A549 (cell line): ENCODE data around the gene MANF. TPM values are rescaled to one million over a fixed set of nuclear protein-coding genes. Genes with fewer than 3 reads are reported as not detected.

ENCODE experiments used
- ATAC-seq, 2 experiments: fragments of 200-7000 bp in 1 of 2; fragments of >200 bp in 1 of 2; cut with Nextera tagmentation in 1 of 2; cut with Tn5 transposase in 1 of 2; 3 replicates each; pipeline versions ENCODE4 v1.8.0 to v1.9.1; 2018 to 2020; ENCODE audit warnings: mild to moderate bottlenecking in 1 of 2, moderate library complexity in 1 of 2
- CTCF ChIA-PET: fragments of 300-600 bp; sonication (Branson Sonifier 250); formaldehyde crosslinking; extraction: SDS; loops from one replicate; lab custom pipeline; 2021; ENCODE audit warnings: antibody characterized with exemption, inconsistent platforms; lab: Yijun Ruan, JAX
- POLR2A ChIA-PET: fragments of 350-600 bp; formaldehyde crosslinking; extraction: SDS; loops from one replicate; lab custom pipeline; 2021; ENCODE audit warnings: antibody characterized with exemption, inconsistent platforms; lab: Yijun Ruan, JAX
- DNase-seq, 2 experiments: peaks; one replicate each; pipeline versions ENCODE4 v3.0.0 to v3.0.0-alpha.2; 2011 to 2016; ENCODE audit warnings: low read depth in 1 of 2, low spot score in 1 of 2
- FAIRE-seq: peaks from 2 replicates; lab custom pipeline; 2011; peaks lifted over from hg19 to GRCh38; lab: Jason Lieb, UNC
- H3K27ac ChIP-seq, 2 experiments: fragments of >200 bp; sonication (Bioruptor Twin); formaldehyde crosslinking; 3 replicates each; pipeline ENCODE4 v1.5.1; 2016 to 2017
- H3K4me1 ChIP-seq: fragments of >200 bp; sonication (Bioruptor Twin); formaldehyde crosslinking; 3 replicates; pipeline ENCODE4 v1.6.1; 2016
- H3K4me2 ChIP-seq: fragments of >200 bp; sonication (Bioruptor Twin); formaldehyde crosslinking; 3 replicates; pipeline ENCODE4 v1.6.1; 2016
- H3K4me3 ChIP-seq: fragments of >200 bp; sonication (Bioruptor Twin); formaldehyde crosslinking; 3 replicates; pipeline ENCODE4 v1.5.1; 2016
- H3K9me3 ChIP-seq: fragments of >200 bp; sonication (Bioruptor Twin); formaldehyde crosslinking; 3 replicates; pipeline ENCODE4 v1.6.1; 2016
- BCL3 ChIP-seq: fragments of >200 bp; sonication (Bioruptor Twin); formaldehyde crosslinking; IDR thresholded peaks from 3 replicates; pipeline ENCODE4 v1.6.1; 2016
- BHLHE40 ChIP-seq: IDR thresholded peaks from 2 replicates; pipeline ENCODE4 v1.6.1; 2012; ENCODE audit warnings: low read depth, low read length, inconsistent platforms
- CBX2 ChIP-seq: fragments of 200-600 bp; sonication (generic); IDR thresholded peaks from 2 replicates; pipeline ENCODE4 v1.6.1; 2016; ENCODE audit warnings: low read depth, mild to moderate bottlenecking, borderline replicate concordance
- CBX8 ChIP-seq: fragments of 200-600 bp; sonication (generic); IDR thresholded peaks from 2 replicates; pipeline ENCODE4 v1.6.1; 2016
- CEBPB ChIP-seq, 2 experiments: fragments of >200 bp in 1 of 2; sonication (Bioruptor Twin) in 1 of 2; formaldehyde crosslinking in 1 of 2; IDR thresholded peaks; 2 replicates each; pipeline ENCODE4 v1.6.1; 2012 to 2016
- GATA3 ChIP-seq: IDR thresholded peaks from 2 replicates; pipeline ENCODE4 v1.6.1; 2012; ENCODE audit warnings: borderline replicate concordance
- HDAC2 ChIP-seq: fragments of 200-600 bp; sonication (generic); IDR thresholded peaks from 2 replicates; pipeline ENCODE4 v1.6.1; 2016
- HES2 ChIP-seq: fragments of >200 bp; sonication (Bioruptor Twin); formaldehyde crosslinking; IDR thresholded peaks from 2 replicates; pipeline ENCODE4 v1.6.1; 2016
- HEYL ChIP-seq: fragments of 250-450 bp; sonication (Bioruptor Pico); IDR thresholded peaks from 2 replicates; pipeline ENCODE4 v1.8.0; 2021; ENCODE audit warnings: mild to moderate bottlenecking, moderate library complexity
- HMGXB4 ChIP-seq: fragments of 250-450 bp; sonication (Bioruptor Pico); IDR thresholded peaks from 2 replicates; pipeline ENCODE4 v1.5.0; 2021; ENCODE audit warnings: mild to moderate bottlenecking, moderate library complexity, borderline replicate concordance
- HOXB5 ChIP-seq: fragments of 250-450 bp; sonication (Bioruptor Pico); IDR thresholded peaks from 2 replicates; pipeline ENCODE4 v1.5.0; 2020; ENCODE audit warnings: mild to moderate bottlenecking, moderate library complexity
- JUN ChIP-seq, 2 experiments: fragments of >200 bp; sonication (Bioruptor Twin); formaldehyde crosslinking; IDR thresholded peaks; 2 replicates in 1 of 2; 3 replicates in 1 of 2; pipeline ENCODE4 v1.6.1; 2016 to 2017
- MAX ChIP-seq: IDR thresholded peaks from 2 replicates; pipeline ENCODE4 v1.6.1; 2012
- NFE2L2 ChIP-seq: fragments of 150-350 bp; conservative IDR thresholded peaks from 2 replicates; pipeline ENCODE4 v1.6.1; 2014; ENCODE audit warnings: low read length
- NR3C1 ChIP-seq: fragments of >200 bp; sonication (Bioruptor Twin); formaldehyde crosslinking; IDR thresholded peaks from 3 replicates; pipeline ENCODE4 v1.6.1; 2017
- PHF8 ChIP-seq: fragments of 200-600 bp; sonication (generic); IDR thresholded peaks from 2 replicates; pipeline ENCODE4 v1.6.1; 2016; ENCODE audit warnings: low read depth, mild to moderate bottlenecking, antibody characterized with exemption, moderate library complexity, borderline replicate concordance
- POLR2A ChIP-seq: IDR thresholded peaks from 2 replicates; pipeline ENCODE4 v1.6.1; 2012; ENCODE audit warnings: mild to moderate bottlenecking, low read length
- RAD21 ChIP-seq, 2 experiments: fragments of >200 bp in 1 of 2; sonication (Bioruptor Twin) in 1 of 2; formaldehyde crosslinking in 1 of 2; IDR thresholded peaks in 1 of 2; conservative IDR thresholded peaks in 1 of 2; 2 replicates in 1 of 2; 3 replicates in 1 of 2; pipeline ENCODE4 v1.6.1; 2012 to 2018; ENCODE audit warnings: inconsistent platforms in 1 of 2
- RARB ChIP-seq: fragments of 250-450 bp; sonication (Bioruptor Pico); IDR thresholded peaks from 2 replicates; pipeline ENCODE4 v1.8.0; 2021; ENCODE audit warnings: mild to moderate bottlenecking, moderate library complexity
- RCOR1 ChIP-seq: fragments of 150-350 bp; IDR thresholded peaks from 2 replicates; pipeline ENCODE4 v1.6.1; 2014; ENCODE audit warnings: antibody characterized with exemption, low read length, low read depth
- REST ChIP-seq: fragments of 200-600 bp; sonication (generic); IDR thresholded peaks from 2 replicates; pipeline ENCODE4 v1.6.1; 2016; ENCODE audit warnings: antibody characterized with exemption, mild to moderate bottlenecking, moderate library complexity
- RNF2 ChIP-seq: fragments of 200-600 bp; sonication (generic); IDR thresholded peaks from 2 replicates; pipeline ENCODE4 v1.6.1; 2016; ENCODE audit warnings: low read depth, mild to moderate bottlenecking, antibody characterized with exemption, moderate library complexity, borderline replicate concordance
- SREBF2 ChIP-seq: fragments of 450-650 bp; IDR thresholded peaks from 2 replicates; pipeline ENCODE4 v1.6.1; 2014; ENCODE audit warnings: mild to moderate bottlenecking, moderate library complexity
- TP53 ChIP-seq: fragments of 250-450 bp; sonication (Bioruptor Pico); IDR thresholded peaks from 2 replicates; pipeline ENCODE4 v1.5.0; 2021; ENCODE audit warnings: mild to moderate bottlenecking, moderate library complexity
- USF2 ChIP-seq: fragments of 450-650 bp; IDR thresholded peaks from 2 replicates; pipeline ENCODE4 v1.6.1; 2014; ENCODE audit warnings: antibody characterized with exemption
- ZFP36 ChIP-seq: fragments of 450-650 bp; IDR thresholded peaks from 2 replicates; pipeline ENCODE4 v1.6.1; 2014; ENCODE audit warnings: borderline replicate concordance; ENCODE audit not compliant: partially characterized antibody
- WGBS: methylation state at CpG from one replicate; pipeline ENCODE4 v1.1.6; 2017; ENCODE audit errors: missing lambda C conversion rate; 5-methylcytosine and 5-hydroxymethylcytosine counted together
- polyA plus RNA-seq, 4 experiments: library from polyadenylated mRNA; depleted of rRNA in 3 of 4; stranded (reverse); fragments of >200 nt; fragmentation: RNase III in 1 of 4; extraction: RNeasy Plus Mini Kit Qiagen cat#74134 plus additional on column Dnase treatment in 1 of 4; gene quantifications; 2 replicates in 3 of 4; 3 replicates in 1 of 4; pipeline ENCODE4 v1.2.3, GENCODE V29; 2011 to 2017

The MANF gene
- polyA plus RNA-seq, 2 of the 4 experiments (the other 2 are of a cell fraction): 67.8 to 84.9 TPM

GRCh38 chr3:51360806-51361205, 24.3 kb upstream of the MANF start:
- Histone ChIP-seq H3K9me3 (no peaks in the 10 kb centered on the region), H3K27ac (no peak overlapping the region), H3K4me2 (no peak overlapping the region), H3K4me3 (no peak overlapping the region)
- FAIRE-seq: no peak
- CTCF ChIA-PET: interaction anchor here (0.9 kb wide), 1 partner anchor 745 kb away, joined by 3 read pairs; no protein-coding TSS in a partner anchor
- no peak for TF ChIP-seq NFE2L2
- no peak for TF ChIP-seq GATA3
- no peak for TF ChIP-seq CEBPB (IDR thresholded peaks at IDR 0.05)
- no peak for TF ChIP-seq BHLHE40
- TF ChIP-seq ZFP36: no peak
- no peak for TF ChIP-seq HES2
- TF ChIP-seq HOXB5 (CRISPR knock-in tag): no peak
- no peak for TF ChIP-seq POLR2A
- no peak for TF ChIP-seq HDAC2
- no peak for TF ChIP-seq REST
- TF ChIP-seq NR3C1: no peak
- no peak for TF ChIP-seq RAD21 (conservative IDR thresholded peaks at IDR 0.05 in 1 of 2, IDR thresholded peaks at IDR 0.05 in 1 of 2)
- TF ChIP-seq, all 56 proteins: peak for 0
- H3K4me1 ChIP-seq: no peaks in the 10 kb centered on the region
- 69% methylated on average over 3 of the region's 3 CpGs for WGBS
- DNase-seq: no peak
- no peak for ATAC-seq
- POLR2A ChIA-PET: no interaction called here

GRCh38 chr3:51361746-51362145, 23.3 kb upstream of the MANF start:
- no peak overlapping the region for H3K4me3 ChIP-seq
- ATAC-seq (no peak), DNase-seq (no peak), FAIRE-seq (no peak)
- H3K4me1 ChIP-seq: no peaks in the 10 kb centered on the region
- no peak overlapping the region for H3K4me2 ChIP-seq
- ChIA-PET POLR2A (no interaction called here), CTCF (interaction anchor here (0.9 to 2.6 kb wide), 3 partner anchors 10 to 746 kb away, joined by 3 to 9 read pairs (median 3); no protein-coding TSS in a partner anchor)
- WGBS: 55% methylated on average over 6 of the region's 6 CpGs
- TF ChIP-seq CBX8 (no peak), CBX2 (no peak), SREBF2 (no peak), USF2 (no peak), JUN (IDR thresholded peaks at IDR 0.05) (no peak), HDAC2 (no peak), BCL3 (no peak), PHF8 (no peak), RARB (CRISPR knock-in tag) (no peak), RCOR1 (no peak), HMGXB4 (no peak), HEYL (CRISPR knock-in tag) (no peak), TP53 (no peak), MAX (no peak), RNF2 (no peak)
- H3K9me3 ChIP-seq: no peaks in the 10 kb centered on the region
- H3K27ac ChIP-seq: no peak overlapping the region
